CD4-positive, alpha-beta T cell treated with Interleukin-2 at 100 ng/mL for 4 hours (primary cell): Measurements from ENCODE around the gene ERO1B.
"Not testable (repeated sequence)": the region's sequence is repeated elsewhere in the genome, so short reads cannot be mapped to it uniquely, and the experiment has no call there.

Experiments used
- DNase-seq: peaks from one replicate; pipeline ENCODE4 v3.0.0-alpha.2; 2020; ENCODE audit warnings: low spot score

ERO1B gene

DNA sequence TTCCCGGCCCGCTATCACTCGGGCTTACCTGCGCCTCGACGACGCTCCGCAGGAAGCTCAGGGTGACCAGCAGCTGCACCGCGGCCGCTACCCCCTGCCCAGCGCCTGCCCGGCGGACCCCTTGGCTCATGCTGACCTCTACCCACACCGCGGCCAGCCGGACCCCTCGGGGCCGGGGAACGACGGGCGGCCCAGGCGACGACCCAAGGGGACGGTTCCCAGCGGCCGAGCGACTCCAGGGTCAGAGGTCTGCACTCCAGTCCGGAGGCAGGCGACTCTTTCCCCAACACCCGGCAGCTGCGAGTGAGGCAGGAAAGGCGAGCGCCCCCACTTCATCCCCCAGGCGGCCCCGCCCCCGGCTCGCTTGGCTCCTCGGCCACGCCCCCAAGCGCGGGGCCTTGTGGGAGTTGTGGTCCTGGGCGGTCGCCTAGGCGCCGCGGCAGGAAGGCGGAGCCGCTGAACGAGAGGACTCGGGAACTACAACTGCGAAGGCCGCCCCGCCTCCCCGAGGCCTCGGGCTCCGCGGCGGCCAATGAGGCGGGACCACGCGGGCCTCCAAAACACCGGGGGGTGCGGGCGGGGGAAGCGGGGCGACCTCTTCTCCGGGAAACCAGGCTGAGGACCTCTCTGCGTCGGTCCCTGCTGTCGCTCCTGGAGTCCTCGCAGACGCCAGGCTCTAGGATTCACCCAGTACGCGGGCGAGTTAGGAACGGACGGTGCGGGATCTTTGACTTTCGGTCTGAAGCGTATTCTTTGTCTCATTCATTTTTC is at the start of gene ERO1B:
TSS of gene ERO1B (minus strand) at position 305 of the 771 bp plus-strand sequence. CDS start at position 130, 175 bp downstream.
- DNase-seq, result peak; percentile 96

DNA sequence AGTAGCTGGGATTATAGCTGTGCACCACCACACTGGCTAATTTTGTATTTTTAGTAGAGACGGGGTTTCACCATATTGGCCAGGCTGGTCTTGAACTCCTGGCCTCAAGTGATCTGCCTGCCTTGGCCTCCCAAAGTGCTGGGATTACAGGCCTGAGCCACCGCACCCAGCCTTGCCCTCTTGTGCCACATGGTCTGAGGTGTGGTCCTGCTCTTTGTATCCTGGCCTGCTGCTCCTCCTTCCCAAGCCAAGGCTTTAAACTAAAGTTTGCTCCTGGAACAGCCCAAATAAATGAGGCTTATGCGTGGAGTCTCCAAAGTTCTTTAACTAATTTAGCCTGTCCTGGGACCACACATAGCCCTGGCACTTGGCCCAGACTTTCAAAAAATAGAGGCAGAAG is 49.7 kb upstream of the ERO1B start:
- DNase-seq, result not testable (repeated sequence)

GRCh38 chr1:236326432-236326831 is 44.7 kb upstream of the ERO1B start:
- no peak for DNase-seq

- no peak for DNase-seq
These were observed 43.8 kb upstream of the ERO1B start for GRCh38 chr1:236325567-236325966.

- no peak for DNase-seq
These were observed 42.2 kb upstream of the ERO1B start for GRCh38 chr1:236323819-236324411.

- DNase-seq, result no peak
These were observed 41.0 kb upstream of the ERO1B start for GRCh38 chr1:236322566-236323409.

DNA sequence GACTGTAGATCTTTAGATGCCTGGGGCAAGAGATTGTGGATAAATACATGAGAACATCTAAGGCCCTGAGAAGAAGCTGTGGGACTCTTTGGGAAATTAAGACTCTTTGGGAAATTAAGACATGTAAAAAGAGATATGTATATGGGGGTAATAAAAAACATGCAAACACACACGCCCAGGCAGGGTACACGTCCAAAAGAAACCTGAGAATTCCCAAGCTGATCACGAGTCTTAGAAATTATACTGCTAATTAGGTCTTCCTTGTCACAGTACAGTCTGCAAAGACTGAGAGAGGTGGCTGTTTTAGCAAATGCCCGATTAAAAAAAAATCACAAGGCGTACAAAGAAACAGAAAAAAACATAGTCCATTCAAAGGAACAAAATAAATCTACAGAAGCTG is 39.3 kb upstream of the ERO1B start:
- DNase-seq, result no peak

DNA sequence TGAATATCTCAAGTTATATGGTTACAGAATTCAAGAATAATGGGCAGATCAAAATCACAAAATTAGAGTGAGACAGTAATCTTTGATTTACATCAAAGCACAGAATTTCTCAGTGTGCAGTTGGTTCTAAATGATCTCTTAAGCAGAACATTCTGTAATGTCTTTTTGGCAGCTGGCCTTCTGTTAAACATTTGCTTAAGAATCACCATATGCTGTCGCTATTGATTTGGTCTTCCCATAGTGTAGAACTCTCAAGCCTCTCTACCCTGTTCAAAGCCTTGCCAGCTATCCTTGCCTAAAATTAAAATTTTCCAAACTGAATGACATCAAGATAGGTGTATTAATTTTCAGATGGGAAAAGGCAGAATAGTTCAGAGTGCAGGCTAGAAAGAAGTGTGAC is 38.9 kb upstream of the ERO1B start:
- DNase-seq, result no peak

DNA sequence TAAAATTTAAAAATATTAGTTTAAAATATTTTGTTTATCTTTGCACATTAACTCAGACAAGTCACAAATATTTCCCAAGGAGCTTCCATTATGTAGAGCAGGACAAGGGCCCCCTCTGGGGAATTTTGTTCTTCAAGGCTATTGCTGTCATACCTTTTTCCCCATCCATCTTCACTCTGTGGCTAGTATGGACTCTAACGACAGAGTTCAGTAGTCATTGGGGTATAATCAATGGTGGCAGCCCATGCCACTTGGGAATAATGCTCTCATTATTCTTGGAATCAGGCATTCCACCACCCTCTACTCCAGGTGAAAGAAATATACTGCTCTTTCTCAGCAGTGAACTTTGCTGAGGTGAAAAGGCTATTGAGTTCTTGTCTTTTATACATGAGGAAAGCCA is 38.5 kb upstream of the ERO1B start:
- DNase-seq, result no peak

- DNase-seq, result no peak
These were observed 34.7 kb upstream of the ERO1B start for GRCh38 chr1:236316437-236316836.

DNA sequence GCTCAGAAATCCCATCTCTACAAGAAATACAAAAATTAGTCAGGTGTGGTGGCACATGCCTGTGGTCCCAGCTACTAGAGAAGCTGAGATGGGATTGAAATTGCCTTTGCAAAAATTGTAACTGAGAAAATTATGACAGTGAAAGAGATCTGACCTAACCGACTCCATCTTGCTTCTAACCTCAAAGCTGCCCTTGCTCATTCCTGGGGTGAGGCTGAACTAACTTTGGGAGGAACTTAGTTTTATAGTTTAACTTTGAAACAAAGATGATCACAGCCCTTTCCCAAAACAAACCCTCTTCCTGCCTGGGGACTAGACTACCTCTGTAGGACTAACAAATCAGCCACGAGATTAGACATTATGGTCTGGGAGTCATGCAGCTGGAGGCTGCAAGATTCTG is 33.8 kb upstream of the ERO1B start:
- DNase-seq, result no peak

GRCh38 chr1:236315092-236315491 is 33.3 kb upstream of the ERO1B start:
- no peak for DNase-seq

DNA sequence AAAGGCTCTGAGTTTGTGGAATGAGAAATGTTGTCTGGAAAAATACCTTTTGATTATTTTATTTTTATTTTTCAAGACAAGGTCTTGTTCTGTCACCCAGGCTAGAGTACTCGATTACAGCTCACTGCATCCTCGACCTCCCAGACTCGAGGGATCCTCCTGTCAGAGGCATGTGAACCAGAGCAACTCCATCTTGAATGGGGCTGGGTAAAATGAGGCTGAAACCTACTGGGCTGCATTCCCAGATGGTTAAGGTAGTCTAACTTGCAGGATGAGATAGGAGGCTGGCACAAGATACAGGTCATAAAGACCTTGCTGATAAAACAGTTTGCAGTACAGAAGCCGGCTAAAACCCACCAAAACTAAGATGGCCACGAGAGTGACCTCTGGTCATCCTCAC is 32.3 kb upstream of the ERO1B start:
- not testable (repeated sequence) for DNase-seq

DNA sequence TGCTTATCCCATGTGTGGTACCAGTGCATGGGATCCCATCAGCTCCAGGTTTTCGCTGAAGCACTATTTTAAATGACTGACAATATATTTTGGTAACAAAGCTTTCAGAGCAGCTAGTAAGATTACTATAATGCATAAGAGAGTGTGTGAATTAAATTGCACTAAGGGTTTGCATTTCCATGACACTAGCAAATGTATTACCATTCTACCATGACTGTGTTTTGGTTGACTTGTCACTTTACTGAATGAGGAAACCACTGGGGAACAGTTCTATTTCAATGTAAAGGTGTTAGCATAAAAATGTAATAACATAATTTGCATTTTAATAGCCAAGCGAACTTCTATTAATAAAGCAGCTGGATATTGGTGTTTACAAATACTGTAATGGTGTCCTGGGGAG is 31.7 kb upstream of the ERO1B start:
- no peak for DNase-seq

GRCh38 chr1:236311040-236311439 is 29.3 kb upstream of the ERO1B start:
- no peak for DNase-seq

- no peak for DNase-seq
These were observed 27.1 kb upstream of the ERO1B start for GRCh38 chr1:236308827-236309226.

- DNase-seq, result no peak
These were observed 25.7 kb upstream of the ERO1B start for GRCh38 chr1:236307435-236307834.

DNA sequence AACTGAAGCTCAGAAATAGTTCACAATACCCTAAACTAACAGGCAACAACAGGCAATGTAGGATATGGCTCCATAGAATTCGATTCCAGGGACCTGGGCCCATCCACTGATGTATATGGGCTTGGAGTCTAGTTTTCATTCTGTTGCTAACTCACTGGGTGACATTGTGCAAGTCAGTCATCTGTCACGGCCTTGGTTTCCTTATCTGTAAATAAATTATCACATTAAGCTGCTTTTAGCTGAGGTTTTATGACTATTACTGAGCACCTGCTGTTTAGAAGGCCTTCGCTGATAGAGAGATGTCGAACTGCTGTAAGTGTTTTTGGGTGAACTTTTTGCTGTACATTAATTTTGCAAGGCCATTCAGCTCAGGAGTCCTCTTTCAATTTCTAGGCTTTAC is 22.9 kb upstream of the ERO1B start:
- DNase-seq, result no peak

- no peak for DNase-seq
These were observed 21.9 kb upstream of the ERO1B start for GRCh38 chr1:236303675-236304074.

GRCh38 chr1:236302941-236303340 is 21.2 kb upstream of the ERO1B start:
- DNase-seq, result no peak

DNA sequence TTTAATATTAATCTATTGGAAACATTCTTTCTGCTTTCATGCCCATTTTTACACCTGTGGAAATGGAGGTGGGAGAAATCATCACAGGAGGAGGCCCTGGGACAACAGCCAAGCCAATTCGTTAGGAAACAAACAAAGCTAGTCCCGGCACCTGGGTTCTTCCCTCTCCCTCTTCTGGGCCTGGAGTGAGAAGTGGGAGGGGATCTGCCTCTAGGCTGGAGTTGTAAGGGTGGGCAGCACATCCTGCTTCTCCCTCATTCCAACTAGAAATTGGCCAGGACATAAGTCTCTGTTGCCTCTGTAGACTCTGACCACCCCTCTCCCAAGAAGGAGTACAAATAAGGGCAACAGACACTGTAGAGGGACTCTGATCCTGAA is 20.2 kb upstream of the ERO1B start:
- DNase-seq, result no peak

DNA sequence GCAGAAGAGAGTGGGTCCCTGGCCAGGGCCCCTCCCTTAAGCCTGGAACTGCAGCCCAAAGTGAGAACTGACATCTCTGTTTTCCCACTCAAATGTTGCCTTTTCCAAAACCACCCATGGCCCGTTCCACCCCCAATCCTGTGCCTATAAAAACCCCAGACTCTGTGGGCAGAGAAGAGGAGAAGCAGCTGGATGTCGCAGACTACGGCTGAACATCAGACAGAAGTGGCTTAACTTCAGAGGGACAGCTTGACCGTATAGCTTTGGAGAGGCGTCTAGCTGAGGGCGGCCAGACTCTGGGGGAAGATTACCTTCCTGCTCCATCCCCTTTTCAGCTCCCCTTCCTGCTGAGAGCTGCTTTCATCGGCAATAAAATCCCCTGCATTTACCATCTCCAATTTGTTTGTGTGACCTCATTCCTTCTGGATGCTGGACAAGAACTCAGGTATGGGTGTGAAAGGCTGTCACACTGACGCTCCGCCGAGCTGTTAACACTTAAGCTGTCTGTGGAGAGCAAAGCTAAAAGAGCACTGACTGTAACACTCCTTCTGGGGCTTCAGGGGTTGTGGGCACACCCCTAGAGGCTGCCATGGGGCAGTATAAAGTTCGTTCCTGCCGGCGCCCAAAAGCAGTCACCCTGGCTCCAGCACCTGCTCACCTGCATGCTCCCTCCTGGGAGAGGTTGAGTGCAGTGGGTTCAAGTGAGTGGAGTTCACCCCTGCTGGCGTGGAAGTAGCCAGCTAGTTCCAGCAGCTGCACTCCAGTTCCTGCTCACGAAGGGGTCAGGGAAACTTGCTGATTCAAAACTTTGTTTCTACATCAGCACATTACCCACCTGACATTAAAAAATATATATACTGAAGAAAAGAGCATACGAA is 19.6 kb upstream of the ERO1B start:
- no peak for DNase-seq
